Stimulated activated CD4-positive, alpha-beta T cell treated with anti-CD3 and anti-CD28 coated beads, Interleukin-12 subunit alpha, Interleukin-12 subunit beta, amount 100 ng/mL, for 4 hours (primary cell): ENCODE measurements around the gene GPBP1L1.
"Not testable (repeated sequence)": the region's sequence is repeated elsewhere in the genome, so short reads cannot be mapped to it uniquely, and the experiment has no call there.

ENCODE experiments used
- DNase-seq: peaks from one replicate; pipeline ENCODE4 v3.0.0-alpha.2; 2020

Gene GPBP1L1

GRCh38 chr1:45678489-45678888 is 7.8 kb downstream of the GPBP1L1 start:
- no peak for DNase-seq

- DNase-seq: no peak
Observed at GRCh38 chr1:45677751-45678245, 8.5 kb downstream of the GPBP1L1 start.

- not testable (repeated sequence) for DNase-seq
Observed at GRCh38 chr1:45676553-45676952, 9.8 kb downstream of the GPBP1L1 start.

GRCh38 chr1:45674478-45674877 is 11.9 kb downstream of the GPBP1L1 start:
- no peak for DNase-seq

- no peak for DNase-seq
Observed at GRCh38 chr1:45673956-45674355, 12.4 kb downstream of the GPBP1L1 start.

- no peak for DNase-seq
Observed at GRCh38 chr1:45669859-45670655, 16.3 kb downstream of the GPBP1L1 start.

GRCh38 chr1:45669379-45669778 is 17.0 kb downstream of the GPBP1L1 start:
- no peak for DNase-seq

- DNase-seq: no peak
Observed at GRCh38 chr1:45668526-45668925, 17.8 kb downstream of the GPBP1L1 start.

GRCh38 chr1:45667321-45668111 is 18.8 kb downstream of the GPBP1L1 start:
- DNase-seq: no peak

GRCh38 chr1:45666836-45667235 is 19.5 kb downstream of the GPBP1L1 start:
- no peak for DNase-seq

- DNase-seq: no peak
Observed at GRCh38 chr1:45660336-45660735, 26.0 kb downstream of the GPBP1L1 start.

- DNase-seq: no peak
Observed at GRCh38 chr1:45659222-45659621, 27.1 kb downstream of the GPBP1L1 start.

GRCh38 chr1:45658171-45658570 is 28.2 kb downstream of the GPBP1L1 start:
- DNase-seq: no peak

GRCh38 chr1:45656573-45657226 is 29.6 kb downstream of the GPBP1L1 start:
- DNase-seq: no peak

- DNase-seq: no peak
Observed at GRCh38 chr1:45654540-45655280, 31.6 kb downstream of the GPBP1L1 start.

GRCh38 chr1:45647248-45648021 is 38.9 kb downstream of the GPBP1L1 start:
- DNase-seq: no peak

- DNase-seq: no peak
Observed at GRCh38 chr1:45644661-45645060, 41.7 kb downstream of the GPBP1L1 start.

GRCh38 chr1:45643978-45644377 is 42.4 kb downstream of the GPBP1L1 start:
- DNase-seq: no peak

GRCh38 chr1:45643321-45643720 is 43.0 kb downstream of the GPBP1L1 start:
- DNase-seq: no peak

GRCh38 chr1:45640293-45640692 is 46.0 kb downstream of the GPBP1L1 start:
- DNase-seq: no peak

- no peak for DNase-seq
Observed at GRCh38 chr1:45635211-45635610, 51.1 kb downstream of the GPBP1L1 start.

GRCh38 chr1:45630429-45630828 is 55.9 kb downstream of the GPBP1L1 start:
- DNase-seq: no peak
